Kidney tubule cell (primary cell): ENCODE results near the gene GAPDHS.

Source experiments
- DNase-seq: peaks from one replicate; pipeline ENCODE4 v3.0.0-alpha.2; 2018; ENCODE audit warnings: low spot score

The GAPDHS gene

DNA sequence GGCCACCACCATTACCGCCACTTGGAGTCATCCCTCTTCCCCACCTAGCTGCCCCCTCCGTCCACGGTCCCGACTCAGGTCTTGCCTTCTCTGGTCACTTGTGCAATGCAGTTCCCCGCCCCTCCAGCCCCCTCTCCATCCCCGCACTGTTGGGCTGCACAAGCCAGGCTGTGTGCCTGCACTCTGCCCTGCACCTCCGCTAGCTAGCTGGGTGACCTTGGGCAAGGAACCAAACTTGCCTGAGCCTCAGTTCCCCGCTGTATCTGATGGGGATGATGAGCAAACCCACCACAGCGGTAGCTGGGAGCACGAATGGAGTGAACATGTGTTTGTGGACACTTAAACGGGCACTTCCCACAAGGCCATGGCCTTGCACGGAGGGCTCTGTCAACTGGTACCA lies 6.6 kb downstream of the GAPDHS start:
- no peak for DNase-seq

DNA sequence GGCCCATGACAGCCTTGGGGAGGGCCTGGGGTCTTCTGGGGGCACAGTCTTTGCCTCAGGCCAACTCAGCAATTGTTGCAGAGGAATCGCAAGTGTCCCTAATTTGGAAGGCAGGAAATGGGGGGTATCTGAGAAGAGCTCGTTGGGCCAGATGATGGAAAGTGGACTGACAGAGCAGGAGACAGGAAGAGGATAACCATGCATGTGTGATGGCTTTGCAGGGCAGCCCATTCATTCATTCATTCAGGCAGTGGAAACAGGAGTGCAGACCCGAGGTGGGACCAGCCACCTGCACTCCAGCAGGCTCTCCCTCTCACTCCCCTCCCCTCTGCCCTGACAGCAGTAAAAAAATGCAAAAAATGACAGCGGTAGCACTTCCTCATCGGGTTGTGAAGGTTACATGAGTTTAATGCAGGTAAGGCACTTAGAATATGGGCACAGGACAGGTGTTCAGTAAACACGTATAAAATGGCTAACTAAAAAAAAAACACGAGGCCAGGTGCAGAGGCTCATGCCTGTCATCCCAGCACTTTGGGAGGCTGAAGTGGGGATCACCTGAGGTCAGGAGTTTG lies 7.2 kb downstream of the GAPDHS start:
- no peak for DNase-seq

DNA sequence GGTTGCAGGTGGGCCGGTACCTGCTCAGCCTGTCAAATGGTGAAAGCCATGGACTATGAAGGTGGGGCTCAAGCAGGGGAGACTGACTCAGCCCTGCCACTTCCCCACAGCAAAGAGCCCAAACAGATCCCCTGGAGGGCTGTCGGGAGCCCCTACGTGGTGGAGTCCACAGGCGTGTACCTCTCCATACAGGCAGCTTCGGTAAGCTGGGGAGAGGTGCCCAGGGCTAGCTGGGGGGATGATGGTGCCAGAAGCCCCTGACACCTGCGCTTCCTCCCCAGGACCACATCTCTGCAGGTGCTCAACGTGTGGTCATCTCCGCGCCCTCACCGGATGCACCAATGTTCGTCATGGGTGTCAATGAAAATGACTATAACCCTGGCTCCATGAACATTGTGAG lies 9.0 kb downstream of the GAPDHS start:
- no peak for DNase-seq

DNA sequence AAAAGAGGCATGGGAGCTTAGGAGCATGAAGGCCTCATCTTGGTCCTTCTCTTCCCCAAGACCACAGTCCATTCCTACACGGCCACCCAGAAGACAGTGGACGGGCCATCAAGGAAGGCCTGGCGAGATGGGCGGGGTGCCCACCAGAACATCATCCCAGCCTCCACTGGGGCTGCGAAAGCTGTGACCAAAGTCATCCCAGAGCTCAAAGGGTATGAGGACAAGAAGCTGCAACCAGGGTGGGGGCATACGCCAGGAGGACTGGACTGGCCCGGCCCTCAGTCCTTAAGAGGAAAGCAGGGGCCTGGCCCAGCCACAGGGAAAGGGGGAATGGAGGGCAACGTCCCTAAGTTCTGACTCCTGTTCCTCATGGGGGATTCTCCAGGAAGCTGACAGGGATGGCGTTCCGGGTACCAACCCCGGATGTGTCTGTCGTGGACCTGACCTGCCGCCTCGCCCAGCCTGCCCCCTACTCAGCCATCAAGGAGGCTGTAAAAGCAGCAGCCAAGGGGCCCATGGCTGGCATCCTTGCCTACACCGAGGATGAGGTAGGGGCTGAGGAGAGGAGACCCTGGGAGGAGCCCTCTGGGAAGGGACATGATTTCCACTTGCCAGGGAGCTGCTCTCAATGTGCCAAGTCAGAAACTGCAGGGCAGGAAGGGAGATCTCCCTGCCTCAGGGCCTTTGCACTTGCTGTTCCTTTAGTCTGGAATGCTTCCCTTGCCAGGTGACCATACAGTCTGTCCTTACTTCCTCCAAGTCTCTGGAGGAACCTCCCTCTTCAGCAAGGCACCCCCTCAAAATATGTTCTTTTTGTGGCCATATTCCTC lies 10.2 kb downstream of the GAPDHS start:
- DNase-seq: no peak

DNA sequence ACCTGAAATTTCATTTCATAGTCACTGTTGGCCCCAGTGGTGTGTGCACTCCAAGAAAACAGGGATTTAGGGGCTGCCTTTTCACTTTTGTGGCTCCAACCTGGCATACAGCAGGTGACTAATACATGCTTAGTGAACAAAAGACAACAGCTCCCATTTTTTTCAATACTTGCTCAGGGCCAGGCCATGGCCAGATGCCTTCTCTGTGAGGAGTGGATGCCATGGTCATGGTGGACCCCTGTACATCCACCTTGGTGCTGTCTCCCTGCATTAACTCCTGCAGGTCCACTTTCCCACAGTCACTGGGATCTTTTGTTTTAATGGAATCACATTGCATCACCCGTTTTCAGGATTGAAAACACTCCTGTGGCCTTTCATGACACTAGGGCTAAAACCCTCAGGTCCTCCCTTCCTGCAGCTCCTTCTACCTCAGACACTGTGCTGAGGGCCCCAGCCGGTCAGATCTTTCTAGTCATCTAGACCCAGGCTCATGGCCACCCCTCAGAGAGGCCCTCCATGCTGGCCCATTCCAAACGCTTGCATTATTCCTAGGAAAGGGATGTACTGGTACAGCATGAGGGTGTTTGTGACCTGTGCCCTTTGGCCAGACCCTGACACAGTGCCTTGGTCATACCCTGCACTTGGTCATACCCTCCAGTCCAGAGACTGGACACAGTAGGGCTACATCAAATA lies 11.0 kb downstream of the GAPDHS start:
- no peak for DNase-seq

DNA sequence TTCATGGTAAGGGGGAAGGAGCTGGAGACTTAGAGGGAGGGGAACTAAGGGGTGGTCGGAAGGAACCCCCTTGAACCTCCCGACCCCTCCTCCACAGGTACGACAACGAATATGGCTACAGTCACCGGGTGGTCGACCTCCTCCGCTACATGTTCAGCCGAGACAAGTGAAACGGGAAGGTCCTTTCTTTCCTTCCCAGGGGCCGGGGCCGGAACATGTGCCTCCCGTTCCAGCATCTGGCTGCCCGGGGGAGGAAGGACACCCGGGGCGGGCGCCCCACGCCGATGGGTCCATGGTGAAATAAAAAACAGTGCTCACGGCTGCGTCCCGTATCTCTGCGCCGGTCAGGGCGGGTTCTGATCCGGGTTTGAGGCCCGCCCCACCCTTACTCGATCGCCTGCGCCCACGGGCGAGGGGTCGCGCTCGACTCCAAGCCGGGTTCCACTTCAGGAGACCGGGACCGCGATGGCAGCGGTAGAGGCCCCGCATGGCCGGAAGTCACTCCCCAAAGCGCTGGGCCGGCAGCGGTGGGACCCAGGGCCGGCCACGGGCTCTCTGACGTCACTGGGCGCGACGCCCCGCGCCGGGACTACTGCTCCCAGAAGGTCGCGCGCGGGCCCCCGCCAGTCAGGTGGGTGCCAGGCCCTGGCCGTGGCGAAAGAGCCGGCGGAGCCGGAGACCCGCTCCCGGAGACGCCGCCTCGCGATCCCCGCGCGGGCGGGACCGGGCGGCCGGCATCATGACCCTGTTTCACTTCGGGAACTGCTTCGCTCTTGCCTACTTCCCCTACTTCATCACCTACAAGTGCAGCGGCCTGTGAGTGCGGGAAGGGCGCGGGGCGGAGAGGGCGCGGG lies 12.0 kb downstream of the GAPDHS start, which contains the start of gene TMEM147:
TSS of gene TMEM147 (plus strand) at position 626 of the 854 bp plus-strand sequence. CDS start at position 740, 114 bp downstream.
- peak; percentile 88 for DNase-seq

DNA sequence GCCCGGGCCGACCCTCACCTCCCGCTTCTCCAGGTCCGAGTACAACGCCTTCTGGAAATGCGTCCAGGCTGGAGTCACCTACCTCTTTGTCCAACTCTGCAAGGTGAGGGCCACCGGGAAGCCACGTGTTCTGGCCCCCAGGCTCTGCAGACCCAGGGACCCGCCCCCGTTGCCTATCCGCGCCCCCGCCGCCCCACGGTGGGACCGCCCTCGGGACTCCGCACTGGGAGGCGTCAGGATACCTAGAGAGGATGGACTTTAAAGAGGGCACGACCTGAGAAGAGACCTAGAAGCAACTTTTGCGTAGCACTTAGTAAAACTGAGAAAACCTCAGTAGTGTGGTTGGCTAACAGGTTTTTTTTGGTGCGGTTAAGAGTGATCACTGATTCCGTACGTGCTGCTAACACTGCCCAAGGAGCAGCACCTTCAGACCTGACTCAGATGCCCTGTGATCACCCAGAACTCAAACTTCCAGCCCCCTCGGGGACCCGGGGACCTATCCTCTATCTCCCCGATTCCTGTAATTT lies 12.7 kb downstream of the GAPDHS start:
- DNase-seq: peak; percentile 50

DNA sequence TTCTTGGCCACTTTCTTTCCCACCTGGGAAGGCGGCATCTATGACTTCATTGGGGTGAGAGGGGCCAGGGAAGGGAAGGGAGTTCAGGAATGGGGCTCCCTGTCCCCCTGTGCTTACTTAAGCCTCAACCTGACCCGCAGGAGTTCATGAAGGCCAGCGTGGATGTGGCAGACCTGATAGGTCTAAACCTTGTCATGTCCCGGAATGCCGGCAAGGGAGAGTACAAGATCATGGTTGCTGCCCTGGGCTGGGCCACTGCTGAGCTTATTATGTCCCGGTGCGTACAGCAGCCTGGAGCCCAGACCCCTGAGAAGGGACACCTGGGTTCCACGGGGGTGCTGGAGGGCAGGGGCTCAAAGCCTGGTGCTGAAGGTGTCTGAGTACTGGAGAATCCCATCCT lies 13.3 kb downstream of the GAPDHS start:
- no peak for DNase-seq

DNA sequence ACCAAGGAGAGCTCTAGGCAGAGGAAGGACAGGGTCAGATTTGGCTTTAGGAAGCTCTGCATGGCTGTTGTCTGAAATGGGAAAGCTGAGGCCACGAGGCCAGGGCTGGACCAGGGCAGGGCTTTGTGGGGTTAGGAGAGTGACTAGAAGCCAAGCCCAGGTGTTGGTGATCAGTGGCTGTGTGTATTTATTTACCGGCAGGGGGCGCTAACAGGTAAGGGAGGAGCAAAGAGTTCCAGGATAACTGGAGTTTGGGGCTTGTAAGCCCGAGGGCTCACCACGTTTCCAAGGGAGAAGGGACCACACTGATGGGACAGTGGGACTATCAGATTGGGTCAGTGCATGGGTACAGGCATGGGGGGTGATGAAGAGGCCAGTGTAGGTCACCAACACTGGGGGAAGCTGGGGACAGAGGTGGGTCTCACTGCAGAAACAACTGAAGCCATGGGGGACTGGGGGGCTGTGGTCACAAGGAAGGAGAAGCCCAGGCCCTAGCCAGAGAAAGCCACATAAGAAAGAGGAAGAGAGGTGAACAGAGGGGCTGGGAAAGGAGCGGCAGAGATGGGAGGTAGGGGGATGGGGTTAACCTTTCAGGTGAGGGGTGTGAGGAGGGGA lies 16.0 kb downstream of the GAPDHS start:
- DNase-seq: peak; percentile 80

DNA sequence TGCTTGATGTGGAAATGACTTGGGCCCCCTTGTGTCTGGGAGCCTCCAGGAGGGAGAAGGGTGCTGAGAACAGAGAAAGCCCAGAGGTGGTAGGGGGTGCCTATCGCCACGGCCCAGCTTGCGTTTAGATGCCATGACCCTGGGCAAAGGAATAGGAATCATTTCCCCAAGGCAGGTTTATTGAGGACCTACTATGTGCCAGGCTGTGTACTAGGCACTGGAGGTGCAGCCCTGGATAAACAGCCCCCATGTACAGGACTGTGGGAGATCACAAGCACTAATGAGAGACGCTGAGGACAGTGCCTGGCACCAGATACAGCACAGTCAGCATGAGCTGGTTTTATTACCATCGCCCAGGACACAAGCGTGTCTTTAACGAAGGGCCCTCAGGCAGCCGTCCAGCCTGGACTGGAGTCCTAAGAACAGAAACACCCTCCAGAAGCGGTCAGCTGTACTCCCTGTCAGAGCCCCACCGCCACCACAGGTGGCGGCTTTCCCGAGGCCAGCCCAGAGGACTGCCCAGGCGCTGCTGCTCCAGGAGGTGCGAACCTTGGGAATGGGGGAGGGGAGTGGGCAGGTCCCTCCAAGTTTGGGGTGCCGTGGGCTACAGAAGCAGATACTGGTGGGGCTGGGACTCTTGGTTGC lies 16.7 kb downstream of the GAPDHS start:
- no peak for DNase-seq

DNA sequence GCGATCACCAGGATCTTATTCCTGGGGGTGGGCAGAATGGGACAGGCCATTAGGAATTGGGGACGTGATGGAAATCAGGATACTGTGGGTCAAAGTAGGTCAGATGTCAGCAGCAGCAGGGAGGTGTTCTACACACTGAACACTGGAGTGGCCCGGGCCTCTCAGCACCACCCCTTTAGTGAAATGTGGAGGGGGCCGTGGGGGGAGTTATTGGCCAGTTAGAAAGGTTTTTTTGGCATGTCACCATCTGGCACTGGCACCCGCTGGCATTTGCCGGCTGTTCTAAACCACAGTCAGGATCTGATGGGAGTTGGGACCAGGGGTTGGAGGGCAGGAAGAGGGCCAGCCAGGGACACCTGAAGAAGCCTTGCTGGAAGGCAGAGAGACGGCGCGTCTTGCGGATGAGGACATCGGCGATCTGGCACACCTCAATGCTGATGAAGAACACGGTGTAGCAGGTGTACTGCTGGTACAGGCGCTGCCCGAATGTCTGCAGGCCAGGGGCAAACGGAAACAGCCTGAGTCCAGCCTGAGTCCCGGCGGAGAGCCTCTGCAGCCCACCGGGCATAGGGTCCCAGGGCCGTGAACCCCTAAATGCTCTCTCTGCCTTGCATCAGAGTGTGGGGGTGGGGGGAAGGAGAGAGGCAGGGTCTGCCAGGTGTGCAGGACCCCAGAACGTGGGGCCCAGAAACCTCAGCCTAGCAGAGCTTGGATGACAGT lies 18.0 kb downstream of the GAPDHS start:
- no peak for DNase-seq

DNA sequence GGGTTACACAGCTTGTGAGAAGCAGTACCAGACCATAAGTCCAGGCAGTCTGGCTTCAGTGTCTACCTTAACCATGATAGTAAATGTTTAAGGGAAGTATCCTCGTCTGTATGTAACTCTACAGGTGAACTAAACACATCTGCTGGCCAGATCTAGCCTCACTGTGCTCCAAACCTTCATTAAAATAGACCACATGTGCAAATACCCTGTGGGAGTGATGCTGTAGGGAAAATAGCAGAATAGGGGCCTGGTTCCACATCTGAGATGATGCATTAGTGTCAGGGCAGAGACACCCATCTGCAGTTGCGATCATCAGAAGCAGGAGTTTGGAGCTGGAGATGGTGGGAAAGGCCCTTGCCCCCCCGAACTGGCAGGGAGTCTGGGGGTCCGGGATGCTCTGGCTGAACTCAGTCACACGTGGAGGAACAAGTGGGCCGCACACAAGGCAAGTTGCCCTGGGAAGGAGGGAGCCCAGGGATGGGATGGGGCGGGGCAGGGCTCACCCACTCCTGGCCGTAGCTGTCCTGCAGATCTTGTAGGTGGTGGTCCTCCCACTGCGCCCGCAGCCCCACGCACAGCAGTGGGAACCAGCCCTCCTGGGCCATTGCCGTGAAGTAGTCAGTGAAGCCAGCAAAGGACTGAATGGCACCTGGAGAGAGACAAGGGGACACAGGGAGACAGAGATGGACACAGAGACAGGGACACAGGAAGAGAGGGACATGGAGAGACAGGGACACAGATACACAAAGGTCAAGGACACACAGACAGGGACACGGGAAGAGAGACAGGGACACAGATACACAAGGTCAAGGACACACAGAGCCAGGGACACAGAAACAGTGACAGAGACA lies 19.5 kb downstream of the GAPDHS start:
- no peak for DNase-seq

DNA sequence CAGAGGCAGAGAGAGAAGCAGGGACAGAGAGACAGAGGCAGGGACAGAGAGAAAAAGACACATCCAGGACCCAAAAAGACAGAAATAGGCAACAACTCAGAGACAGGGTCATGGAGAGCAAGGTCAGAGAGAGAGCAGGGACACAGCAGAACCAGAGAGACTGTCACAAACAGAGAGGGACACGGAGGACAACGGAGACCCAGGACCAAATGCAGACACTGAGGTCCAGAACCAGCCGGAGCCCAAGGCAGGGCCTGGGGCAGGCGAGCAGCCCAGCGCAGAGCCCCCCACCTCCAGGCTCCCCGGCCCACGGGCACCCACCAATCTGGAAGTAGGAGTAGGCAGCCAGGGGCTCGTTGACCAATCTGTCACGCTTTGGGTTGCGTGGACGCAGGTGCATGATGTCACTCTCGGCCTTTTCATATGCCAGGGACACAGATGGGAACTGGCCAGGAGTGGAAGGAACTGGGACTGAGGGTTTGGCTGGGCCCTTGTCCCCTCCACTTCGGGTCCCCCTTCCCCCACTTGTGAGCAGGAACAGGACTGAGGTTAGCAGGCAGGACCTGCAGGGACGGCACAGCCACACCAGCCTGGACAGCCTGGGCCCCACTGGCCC lies 20.2 kb downstream of the GAPDHS start:
- DNase-seq: no peak

DNA sequence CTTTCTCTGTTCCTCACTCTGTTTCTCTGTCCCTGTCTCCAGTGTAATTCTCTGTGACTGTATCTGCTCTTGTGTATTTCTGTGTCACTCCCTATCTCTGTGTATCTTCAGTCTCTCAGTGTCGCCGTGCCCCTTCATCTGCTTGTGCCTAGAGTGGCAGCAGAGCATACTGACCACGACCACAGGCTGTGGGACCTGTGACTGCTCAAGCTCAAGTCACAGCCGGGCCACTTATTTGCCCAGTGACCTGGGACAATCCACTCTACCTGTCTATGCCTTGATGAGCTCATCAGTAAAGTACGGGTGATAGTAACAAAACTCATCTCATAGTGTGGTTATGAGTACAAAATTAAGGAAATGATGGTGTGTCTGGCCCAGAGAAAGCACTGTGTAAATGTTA lies 20.8 kb downstream of the GAPDHS start:
- no peak for DNase-seq

DNA sequence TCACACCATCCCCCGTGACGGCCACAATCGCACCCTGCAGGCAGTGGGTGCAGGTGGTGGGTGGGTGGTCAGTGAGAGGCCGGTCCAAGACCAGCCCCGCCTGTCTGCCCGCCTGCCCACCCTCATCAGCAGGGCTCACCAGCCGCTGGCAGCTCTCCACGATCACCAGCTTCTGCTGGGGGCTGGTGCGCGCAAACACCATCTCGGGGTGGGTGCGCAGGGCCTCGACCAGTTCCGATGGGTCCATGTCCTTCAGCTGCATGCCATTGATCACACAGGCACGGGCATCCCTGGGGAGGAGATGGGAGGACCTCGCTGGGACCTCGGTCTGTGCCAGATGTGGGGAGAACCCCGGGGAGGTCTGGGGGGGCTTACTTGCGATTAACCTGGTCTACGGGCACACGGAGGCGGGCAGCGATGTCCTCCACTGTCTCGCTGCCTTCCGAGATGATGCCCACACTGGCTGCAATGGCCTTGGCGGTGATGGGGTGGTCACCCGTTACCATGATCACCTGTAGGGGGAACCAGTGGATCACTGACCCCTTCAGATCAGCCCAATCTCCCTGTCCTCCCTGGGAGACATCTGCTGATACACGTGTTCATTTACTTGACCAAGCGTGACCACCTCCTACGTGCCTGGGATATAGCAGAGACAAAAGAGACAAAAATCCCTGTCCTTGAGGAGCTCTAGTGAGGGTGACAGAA lies 22.2 kb downstream of the GAPDHS start:
- peak; percentile 64 for DNase-seq

DNA sequence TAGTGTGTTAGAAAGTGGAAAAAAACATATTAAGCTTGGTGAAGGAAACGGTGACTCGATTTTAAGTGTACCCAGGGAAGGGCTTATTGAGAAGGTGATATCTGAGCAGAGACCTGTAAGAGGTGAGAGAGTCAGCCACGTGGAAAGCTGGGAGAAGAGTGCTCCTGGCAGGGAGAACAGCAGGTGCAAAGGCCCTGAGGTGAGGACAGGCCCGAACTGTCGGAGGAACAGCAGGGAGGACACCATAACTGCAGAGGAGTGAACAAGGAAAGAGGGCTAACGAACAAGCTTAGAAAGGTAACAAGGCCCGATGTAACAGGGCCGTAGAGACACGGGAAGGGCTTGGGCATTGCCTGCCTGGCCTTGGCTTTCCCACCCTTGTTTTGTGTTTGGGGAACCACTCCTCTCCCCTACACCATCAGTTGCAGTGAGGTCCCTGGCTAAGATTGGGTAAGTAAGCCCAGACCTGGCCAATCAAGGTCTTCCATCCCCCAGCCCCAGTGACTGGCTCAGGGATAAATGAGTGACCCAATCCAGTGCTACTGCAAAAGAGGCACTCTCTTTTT lies 22.9 kb downstream of the GAPDHS start:
- DNase-seq: no peak

DNA sequence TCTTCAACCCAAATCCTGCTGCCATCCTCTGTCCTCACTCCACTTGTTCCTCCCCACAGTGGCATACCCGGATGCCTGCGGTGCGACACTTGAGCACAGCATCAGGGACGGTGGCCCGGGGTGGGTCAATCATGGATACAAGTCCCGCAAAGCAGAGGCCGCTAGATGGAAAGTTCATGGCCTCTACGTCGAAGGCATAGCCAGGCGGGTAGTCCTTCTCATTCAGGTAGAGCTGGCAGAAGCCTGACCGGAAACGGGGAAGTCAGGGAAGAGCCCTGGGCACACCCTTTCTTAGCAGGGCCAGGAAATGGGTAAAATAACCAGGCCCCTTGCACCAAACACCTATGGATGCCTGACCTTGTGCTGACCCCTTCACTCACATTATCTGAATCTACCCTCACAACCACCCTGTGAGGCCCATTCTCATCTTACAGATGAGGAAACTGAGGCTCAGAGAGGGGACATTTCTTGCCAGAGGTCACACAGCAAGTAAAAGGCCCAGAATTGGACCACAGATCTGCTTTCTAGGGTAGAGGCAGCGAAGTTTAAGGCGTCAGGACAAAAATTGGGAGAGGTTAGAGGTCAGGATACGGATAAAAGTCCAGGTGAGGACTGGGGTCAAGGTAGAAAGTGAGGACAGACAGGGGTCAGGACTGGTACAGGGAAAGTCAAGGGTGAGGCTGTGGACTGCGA lies 23.7 kb downstream of the GAPDHS start:
- no peak for DNase-seq
